OCI-LY1 (cell line): ENCODE measurements around the gene BCAR3.

Experiments used
- H2AFZ ChIP-seq: fragments of 200-600 bp; sonication (generic), shearing (Covaris generic); 2 replicates; pipeline ENCODE4 v1.6.0; 2014; ENCODE audit warnings: antibody characterized with exemption, mild to moderate bottlenecking, low read length
- H3F3A ChIP-seq: fragments of 200-600 bp; sonication (generic), shearing (Covaris generic); 2 replicates; pipeline ENCODE4 v1.6.0; 2014; ENCODE audit warnings: mild to moderate bottlenecking, antibody characterized with exemption, low read length, moderate library complexity; ENCODE audit not compliant: insufficient read depth
- H3K27ac ChIP-seq: fragments of 200-600 bp; sonication (generic); 2 replicates; pipeline ENCODE4 v1.5.1; 2014; ENCODE audit warnings: low read length, mixed run types, mild to moderate bottlenecking, low read depth; ENCODE audit not compliant: poor library complexity, severe bottlenecking
- H3K27me3 ChIP-seq: fragments of 200-600 bp; sonication (generic); 2 replicates; pipeline ENCODE4 v1.6.0; 2014; ENCODE audit warnings: antibody characterized with exemption, mild to moderate bottlenecking, low read length, moderate library complexity; ENCODE audit not compliant: insufficient read depth
- H3K36me3 ChIP-seq: fragments of 200-600 bp; sonication (generic); 2 replicates; pipeline ENCODE4 v1.6.1; 2014; ENCODE audit warnings: mild to moderate bottlenecking, antibody characterized with exemption, low read length, moderate library complexity, mixed read lengths; ENCODE audit not compliant: insufficient read depth
- H3K4me1 ChIP-seq: fragments of 200-600 bp; sonication (generic); 2 replicates; pipeline ENCODE4 v1.5.1; 2014; ENCODE audit warnings: mild to moderate bottlenecking, low read length, moderate library complexity; ENCODE audit not compliant: insufficient read depth, severe bottlenecking
- H3K4me2 ChIP-seq: fragments of 200-600 bp; sonication (generic), shearing (Covaris generic); 2 replicates; pipeline ENCODE4 v1.6.1; 2014; ENCODE audit warnings: low read length
- H3K4me3 ChIP-seq: fragments of 200-600 bp; sonication (generic); 2 replicates; pipeline ENCODE4 v1.5.1; 2014; ENCODE audit warnings: low read length, low read depth, mild to moderate bottlenecking, mixed read lengths; ENCODE audit not compliant: poor library complexity, severe bottlenecking
- H3K79me2 ChIP-seq: fragments of 200-600 bp; shearing (Covaris generic); 2 replicates; pipeline ENCODE4 v1.6.1; 2016; ENCODE audit warnings: mixed run types, low read length, mixed read lengths; ENCODE audit not compliant: insufficient read depth
- H3K9ac ChIP-seq: fragments of 200-600 bp; sonication (generic), shearing (Covaris generic); 2 replicates; pipeline ENCODE4 v1.6.1; 2014; ENCODE audit warnings: mild to moderate bottlenecking, low read length, mixed read lengths
- H3K9me2 ChIP-seq: fragments of 200-600 bp; sonication (generic), shearing (Covaris generic); 2 replicates; pipeline ENCODE4 v1.6.1; 2014; ENCODE audit warnings: low read depth, mild to moderate bottlenecking, low read length, mixed read lengths
- H3K9me3 ChIP-seq: fragments of 200-600 bp; shearing (Covaris generic); 2 replicates; pipeline ENCODE4 v1.6.1; 2014; ENCODE audit warnings: low read length, mixed read lengths
- H4K20me1 ChIP-seq: fragments of 200-600 bp; sonication (generic), shearing (Covaris generic); 2 replicates; pipeline ENCODE4 v1.6.0; 2016; ENCODE audit warnings: mild to moderate bottlenecking, low read length; ENCODE audit not compliant: insufficient read depth
- EZH2 ChIP-seq: fragments of 200-600 bp; sonication (generic), shearing (Covaris generic); IDR thresholded peaks from 2 replicates; pipeline ENCODE4 v1.8.0; 2017; ENCODE audit warnings: borderline replicate concordance, mixed run types, mild to moderate bottlenecking, antibody characterized with exemption, low read length, moderate library complexity, mixed read lengths
- TF ChIP-seq, protein P1 (sequence below): fragments of 200-600 bp; sonication (generic), shearing (Covaris generic); IDR thresholded peaks from 2 replicates; pipeline ENCODE4 v1.5.1; 2017; ENCODE audit warnings: mild to moderate bottlenecking, antibody characterized with exemption, low read length, moderate library complexity, mixed read lengths

Gene BCAR3

DNA sequence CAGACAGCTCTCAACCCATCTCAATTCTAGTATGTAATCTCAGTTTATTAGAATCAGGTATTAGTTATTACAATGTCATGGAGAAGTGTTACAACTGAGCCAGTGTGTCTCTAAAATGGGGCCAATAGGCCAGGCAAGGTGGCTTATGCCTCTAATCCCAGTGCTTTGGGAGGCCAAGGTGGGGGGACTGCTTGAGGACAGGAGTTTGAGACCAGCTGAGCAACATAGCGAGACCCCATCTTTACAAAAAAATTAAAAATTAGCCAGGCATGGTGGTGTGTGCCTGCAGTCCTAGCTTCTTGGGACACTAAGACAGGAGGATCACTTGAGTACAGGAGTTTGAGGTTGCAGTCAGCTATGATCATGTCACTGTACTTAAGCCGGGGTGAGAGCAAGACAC is 104.9 kb downstream of the BCAR3 start:
- H3K9me3 ChIP-seq, result no peaks in the 10 kb centered on the region
- no peaks in the 10 kb centered on the region for H3K79me2 ChIP-seq
- no peak overlapping the region for H3K4me2 ChIP-seq

DNA sequence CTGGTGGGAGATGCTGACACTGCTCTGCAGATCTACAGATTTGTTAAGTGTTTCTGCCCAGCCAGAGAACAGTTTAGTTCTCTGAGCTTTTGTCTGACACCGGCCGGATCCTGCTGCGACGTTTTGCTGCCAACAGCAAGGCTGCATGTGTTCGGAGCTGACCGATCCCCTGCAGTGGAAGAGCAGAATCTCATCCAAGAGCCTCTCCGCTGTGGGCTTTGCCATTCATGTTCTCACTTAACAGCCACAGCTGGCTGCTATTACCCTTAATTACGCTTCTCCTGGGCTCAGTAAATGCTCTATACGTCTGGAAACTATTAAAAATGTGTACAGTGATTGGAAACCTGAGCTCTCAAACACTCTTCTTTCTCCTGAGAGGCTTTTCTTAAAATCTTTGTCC is 105.3 kb downstream of the BCAR3 start:
- H3K79me2 ChIP-seq, result no peaks in the 10 kb centered on the region
- no peak overlapping the region for H3K27ac ChIP-seq
- no peak overlapping the region for H3K9ac ChIP-seq
- H3K27me3 ChIP-seq, result no peaks in the 10 kb centered on the region
- no peak overlapping the region for H3K4me3 ChIP-seq
- no peaks in the 10 kb centered on the region for H3K9me3 ChIP-seq
- H3K4me2 ChIP-seq, result no peak overlapping the region
- H4K20me1 ChIP-seq, result no peaks in the 10 kb centered on the region
- H3F3A ChIP-seq, result no peaks in the 10 kb centered on the region
- no peaks in the 10 kb centered on the region for H3K36me3 ChIP-seq
- TF ChIP-seq, protein P1, sequence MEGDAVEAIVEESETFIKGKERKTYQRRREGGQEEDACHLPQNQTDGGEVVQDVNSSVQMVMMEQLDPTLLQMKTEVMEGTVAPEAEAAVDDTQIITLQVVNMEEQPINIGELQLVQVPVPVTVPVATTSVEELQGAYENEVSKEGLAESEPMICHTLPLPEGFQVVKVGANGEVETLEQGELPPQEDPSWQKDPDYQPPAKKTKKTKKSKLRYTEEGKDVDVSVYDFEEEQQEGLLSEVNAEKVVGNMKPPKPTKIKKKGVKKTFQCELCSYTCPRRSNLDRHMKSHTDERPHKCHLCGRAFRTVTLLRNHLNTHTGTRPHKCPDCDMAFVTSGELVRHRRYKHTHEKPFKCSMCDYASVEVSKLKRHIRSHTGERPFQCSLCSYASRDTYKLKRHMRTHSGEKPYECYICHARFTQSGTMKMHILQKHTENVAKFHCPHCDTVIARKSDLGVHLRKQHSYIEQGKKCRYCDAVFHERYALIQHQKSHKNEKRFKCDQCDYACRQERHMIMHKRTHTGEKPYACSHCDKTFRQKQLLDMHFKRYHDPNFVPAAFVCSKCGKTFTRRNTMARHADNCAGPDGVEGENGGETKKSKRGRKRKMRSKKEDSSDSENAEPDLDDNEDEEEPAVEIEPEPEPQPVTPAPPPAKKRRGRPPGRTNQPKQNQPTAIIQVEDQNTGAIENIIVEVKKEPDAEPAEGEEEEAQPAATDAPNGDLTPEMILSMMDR, result no peak
- TF ChIP-seq EZH2, result no peak
- H2AFZ ChIP-seq, result no peak overlapping the region
- no peaks in the 10 kb centered on the region for H3K9me2 ChIP-seq
- H3K4me1 ChIP-seq, result no peaks in the 10 kb centered on the region

More for the DNA sequence above, 104.9 kb downstream of the BCAR3 start:
- no peaks in the 10 kb centered on the region for H3K36me3 ChIP-seq
- H3K4me1 ChIP-seq, result no peaks in the 10 kb centered on the region
- H3K9ac ChIP-seq, result no peak overlapping the region
- no peaks in the 10 kb centered on the region for H3K27me3 ChIP-seq
- no peak for TF ChIP-seq EZH2
- TF ChIP-seq, protein P1, result no peak
- no peaks in the 10 kb centered on the region for H3K9me2 ChIP-seq
- no peaks in the 10 kb centered on the region for H3F3A ChIP-seq
- H3K4me3 ChIP-seq, result no peak overlapping the region
- H4K20me1 ChIP-seq, result no peaks in the 10 kb centered on the region
- no peak overlapping the region for H3K27ac ChIP-seq
- no peak overlapping the region for H2AFZ ChIP-seq

DNA sequence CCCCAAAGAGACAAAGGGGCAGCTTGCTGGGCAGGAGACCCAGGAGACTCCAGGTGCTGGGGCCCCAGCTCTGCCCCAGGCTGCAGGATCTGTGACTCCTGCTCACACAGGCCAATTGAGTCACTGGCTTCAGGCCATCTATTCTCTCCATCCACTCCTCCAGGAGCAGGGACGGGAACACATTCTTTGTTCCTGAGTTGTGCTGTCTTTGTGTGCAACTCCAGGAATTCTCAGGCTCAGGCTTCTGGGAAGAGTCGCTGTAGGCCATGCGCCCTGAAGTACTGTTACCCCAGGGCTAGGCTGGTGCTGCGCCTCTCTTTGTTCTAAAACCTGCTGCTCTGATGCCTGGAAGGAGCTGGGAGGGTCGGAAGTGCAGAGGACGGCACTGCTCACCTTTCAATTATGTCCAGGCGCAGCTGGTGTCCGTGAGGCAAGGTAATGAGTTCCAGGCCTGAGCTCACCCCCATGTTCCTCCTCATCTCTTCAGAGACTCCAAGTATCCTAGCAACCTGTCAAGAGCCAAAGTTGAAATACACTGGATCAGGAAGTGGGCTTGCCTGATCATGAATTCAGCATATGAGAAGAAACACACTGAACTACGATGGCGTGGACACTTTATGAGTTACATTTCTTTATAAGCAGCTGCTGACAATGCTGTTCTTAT is 105.9 kb downstream of the BCAR3 start:
- Histone ChIP-seq H3K9ac (no peak overlapping the region), H2AFZ (no peak overlapping the region), H3K9me2 (no peaks in the 10 kb centered on the region), H3K27me3 (no peaks in the 10 kb centered on the region), H3K27ac (no peak overlapping the region), H3K4me1 (no peaks in the 10 kb centered on the region), H4K20me1 (no peaks in the 10 kb centered on the region), H3K36me3 (no peaks in the 10 kb centered on the region), H3F3A (no peaks in the 10 kb centered on the region), H3K79me2 (no peaks in the 10 kb centered on the region), H3K4me2 (no peak overlapping the region), H3K4me3 (no peak overlapping the region), H3K9me3 (no peaks in the 10 kb centered on the region)
- no peak for TF ChIP-seq EZH2
- TF ChIP-seq, protein P1, result no peak
